Heart left ventricle (tissue), 13 donors: ENCODE results near the gene OSBPL7.

Experiments used
- CTCF ChIP-seq, 12 donors: fragments of 200-600 bp; sonication (generic) in 4 of 12; IDR thresholded peaks; one replicate each; pipeline versions ENCODE4 v1.5.0 to v1.8.0; 2018 to 2022; ENCODE audit warnings: antibody characterized with exemption in 12 of 12, mild to moderate bottlenecking in 5 of 12
- POLR2A ChIP-seq, 2 donors: fragments of 450-650 bp; IDR thresholded peaks; one replicate each; pipeline ENCODE4 v1.6.1; 2017; ENCODE audit warnings: antibody characterized with exemption in 2 of 2, mild to moderate bottlenecking in 2 of 2, moderate library complexity in 2 of 2
- donor health status: ischemic (EF 13 %, LVEDD 7.1; RV severe dilation, severe dysfunction).
- donor health status: DM: no; HTN: yes; CAD: no.
- donor health status: DM: no; HTN: no; CAD: no.
- donor health status: ischemic (EF 25% LVEDD 6.9; RV normal size, moderate dysfunction).
- donor health status: ischemic (EF 25% LVEDD 5.7; RV mildly dilated, moderate dysfunction).
- donor health status: ischemic (EF 35%, LVEDD 5.7; RV mildly dilated, moderate dysfunction).
- donor health status: nonischemic (EF 11% LVEDD 7.7; RV severe dilation, severe dysfunction).
- donor health status: DM: yes; HTN: yes; CAD: no.
- donor health status: PGD.
- donor health status: ischemic (EF 29% LVEDD 5.4; RV normal size, mild dysfunction).
- donor health status: nonischemic (EF 23%, LVEDD 6.1; RV moderate dilation, normal function).

GRCh38 chr17:47851764-47852112 lies 30.1 kb upstream of the OSBPL7 start:
- TF ChIP-seq POLR2A (IDR thresholded peaks at IDR 0.05), result no peak
- TF ChIP-seq CTCF (IDR thresholded peaks at IDR 0.05), result no peak
